Superior temporal gyrus (tissue), 1 donor: ENCODE results near the gene OBSCN.

Source experiments
- DNase-seq: peaks from one replicate; pipeline ENCODE4 v3.0.0-alpha.2; 2016; ENCODE audit errors: extremely low spot score

The OBSCN gene

GRCh38 chr1:228289996-228290881 is 82.4 kb downstream of the OBSCN start:
- no peak for DNase-seq

GRCh38 chr1:228291906-228292608 is 84.2 kb downstream of the OBSCN start:
- no peak for DNase-seq

GRCh38 chr1:228292609-228292911 is 84.7 kb downstream of the OBSCN start:
- DNase-seq: no peak

- DNase-seq: no peak
Observed at GRCh38 chr1:228293393-228293792, 85.5 kb downstream of the OBSCN start.

- DNase-seq: no peak
Observed at GRCh38 chr1:228293816-228294500, 86.1 kb downstream of the OBSCN start.

GRCh38 chr1:228294717-228295116 is 86.9 kb downstream of the OBSCN start:
- no peak for DNase-seq

GRCh38 chr1:228295201-228295600 is 87.4 kb downstream of the OBSCN start:
- DNase-seq: no peak

GRCh38 chr1:228295981-228296380 is 88.1 kb downstream of the OBSCN start:
- no peak for DNase-seq

- no peak for DNase-seq
Observed at GRCh38 chr1:228297242-228297641, 89.4 kb downstream of the OBSCN start.

GRCh38 chr1:228297822-228298221 is 90.0 kb downstream of the OBSCN start:
- DNase-seq: no peak

GRCh38 chr1:228298471-228298870 is 90.6 kb downstream of the OBSCN start:
- DNase-seq: no peak

- DNase-seq: no peak
Observed at GRCh38 chr1:228299211-228299610, 91.4 kb downstream of the OBSCN start.

- no peak for DNase-seq
Observed at GRCh38 chr1:228299901-228300300, 92.1 kb downstream of the OBSCN start.

- DNase-seq: no peak
Observed at GRCh38 chr1:228302086-228302485, 94.2 kb downstream of the OBSCN start.

GRCh38 chr1:228303596-228303995 is 95.8 kb downstream of the OBSCN start:
- DNase-seq: no peak

- no peak for DNase-seq
Observed at GRCh38 chr1:228304225-228304624, 96.4 kb downstream of the OBSCN start.

GRCh38 chr1:228304766-228305395 is 97.0 kb downstream of the OBSCN start:
- no peak for DNase-seq

GRCh38 chr1:228305721-228306152 is 97.9 kb downstream of the OBSCN start:
- DNase-seq: no peak

- no peak for DNase-seq
Observed at GRCh38 chr1:228306275-228307217, 98.7 kb downstream of the OBSCN start.

GRCh38 chr1:228307218-228308023 is 99.6 kb downstream of the OBSCN start:
- no peak for DNase-seq
